ENCODE results near the gene RASGEF1C.

Gene RASGEF1C

GRCh38 chr5:180070756-180071530 lies 138.1 kb downstream of the RASGEF1C start (continued):
- TF ChIP-seq ZNF560 (tag by site-specific recombination; IDR thresholded peaks at IDR 0.05; ENCODE audit: borderline replicate concordance) = no peak
- no peak for TF ChIP-seq ZNF302 (tag by site-specific recombination; IDR thresholded peaks at IDR 0.05; ENCODE audit: low read depth)
- TF ChIP-seq ZNF280C (tag by site-specific recombination; IDR thresholded peaks at IDR 0.05) = no peak
- no peak for TF ChIP-seq OSR2 (tag by site-specific recombination; IDR thresholded peaks at IDR 0.05)
- no peak for TF ChIP-seq ZNF777 (tag by site-specific recombination; IDR thresholded peaks at IDR 0.05; ENCODE audit: borderline replicate concordance)
- TF ChIP-seq GLI4 (tag by site-specific recombination; IDR thresholded peaks at IDR 0.05) = no peak
- no peak for TF ChIP-seq ZNF639 (tag by site-specific recombination; IDR thresholded peaks at IDR 0.05)
- TF ChIP-seq ZNF16 (tag by site-specific recombination; IDR thresholded peaks at IDR 0.05; ENCODE audit: low read depth) = no peak
- no peak for TF ChIP-seq BCL11A (tag by site-specific recombination; IDR thresholded peaks at IDR 0.05; ENCODE audit: low read depth)
- TF ChIP-seq ZSCAN18 (tag by site-specific recombination; IDR thresholded peaks at IDR 0.05) = no peak
- TF ChIP-seq ZFHX2 (tag by site-specific recombination; conservative IDR thresholded peaks at IDR 0.05) = peak; percentile 14; the same call in 1 of the 2 replicates
- TF ChIP-seq ZNF18 (tag by site-specific recombination; IDR thresholded peaks at IDR 0.05) = no peak
- TF ChIP-seq ZBTB11 (tag by site-specific recombination; conservative IDR thresholded peaks at IDR 0.05; ENCODE audit: low read depth) = no peak
- no peak for TF ChIP-seq ZNF701 (tag by site-specific recombination; IDR thresholded peaks at IDR 0.05)
- no peak for TF ChIP-seq ZNF645 (tag by site-specific recombination; IDR thresholded peaks at IDR 0.05)
- no peak for TF ChIP-seq ZBTB21 (tag by site-specific recombination; IDR thresholded peaks at IDR 0.05)
- 0 out of 2 replicates have a peak, but pooled peaks have one; percentile 19 for TF ChIP-seq ZSCAN5A (tag by site-specific recombination; IDR thresholded peaks at IDR 0.05)
- TF ChIP-seq ZNF658 (tag by site-specific recombination; IDR thresholded peaks at IDR 0.05) = no peak
- TF ChIP-seq OVOL3 (tag by site-specific recombination; IDR thresholded peaks at IDR 0.05) = no peak
- TF ChIP-seq ZNF121 (tag by site-specific recombination; IDR thresholded peaks at IDR 0.05) = no peak
- no peak for TF ChIP-seq ZNF114 (tag by site-specific recombination; IDR thresholded peaks at IDR 0.05)
- TF ChIP-seq ZNF248 (tag by site-specific recombination; IDR thresholded peaks at IDR 0.05) = no peak
- TF ChIP-seq ZBTB44 (tag by site-specific recombination; IDR thresholded peaks at IDR 0.05) = no peak
- peak; percentile 97 for TF ChIP-seq ZNF146 (tag by site-specific recombination; IDR thresholded peaks at IDR 0.05)
- TF ChIP-seq FEZF1 (tag by site-specific recombination; IDR thresholded peaks at IDR 0.05) = 0 out of 2 replicates have a peak, but pooled peaks have one; percentile 11
